HG03460 (cell line): ENCODE measurements around the gene GIPC1.
"Not testable (repeated sequence)": the region's sequence is repeated elsewhere in the genome, so short reads cannot be mapped to it uniquely, and the experiment has no call there.

Source experiments
- ATAC-seq: cut with Tn5 transposase; IDR thresholded peaks from one replicate; pipeline ENCODE4 v1.9.1; 2021; ENCODE audit not compliant: unreplicated experiment

GIPC1 gene

DNA sequence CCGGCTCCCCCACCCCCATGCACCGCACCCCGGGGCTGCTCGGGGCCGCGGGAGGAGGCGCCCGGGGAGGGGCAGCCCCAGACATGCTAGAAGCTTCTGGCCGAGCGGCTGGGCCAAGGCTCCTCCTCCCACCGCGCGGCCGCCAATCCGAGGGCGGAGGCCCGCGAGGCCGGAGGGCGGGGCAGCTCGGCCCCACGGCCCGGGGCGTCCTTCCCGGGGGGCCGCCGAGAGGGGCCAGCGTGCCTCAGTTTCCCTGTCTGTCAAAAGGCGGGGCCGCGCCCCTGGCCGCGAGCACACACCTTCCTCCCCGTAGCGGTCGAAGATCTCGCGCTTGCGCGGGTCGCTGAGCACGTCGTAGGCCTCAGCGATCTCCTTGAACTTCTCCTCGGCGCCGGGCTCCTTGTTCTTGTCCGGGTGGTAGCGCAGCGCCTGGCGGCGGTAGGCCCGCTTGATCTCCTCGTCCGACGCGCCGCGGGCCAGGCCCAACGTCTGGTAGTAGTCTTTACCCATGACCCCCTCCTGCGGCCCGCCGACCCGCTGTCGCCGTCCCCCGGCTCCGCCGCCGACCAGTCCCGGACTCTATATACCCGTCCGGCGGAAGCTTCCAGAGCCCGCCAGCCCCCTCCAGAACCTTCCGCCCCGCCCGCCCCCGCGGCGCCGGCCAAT is 22.0 kb upstream of the GIPC1 start, which contains the start of gene DNAJB1:
TSS of gene DNAJB1 (minus strand) at position 558 of the 666 bp plus-strand sequence. CDS start at position 510, 48 bp downstream.
- ATAC-seq = peak; percentile 58

DNA sequence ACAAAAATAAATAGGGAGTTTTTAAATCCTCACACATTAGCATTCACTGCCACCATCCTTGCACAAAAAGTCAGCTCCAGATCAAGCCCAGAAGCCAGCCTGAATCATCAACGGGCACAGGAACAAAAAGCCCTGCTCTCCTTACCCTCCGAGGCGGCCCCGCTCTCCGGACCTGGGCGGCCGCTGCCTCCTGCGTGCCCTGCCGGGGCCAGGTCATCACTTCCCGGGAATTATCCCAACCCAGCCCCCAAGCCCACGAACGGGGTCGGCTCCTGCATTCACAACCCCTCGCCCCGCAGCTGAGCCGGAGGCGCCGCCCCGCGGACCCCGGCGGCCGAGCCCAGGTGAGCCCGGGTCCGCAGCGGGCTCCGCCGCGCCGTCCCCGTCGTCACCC is 21.5 kb upstream of the GIPC1 start:
- no peak for ATAC-seq

DNA sequence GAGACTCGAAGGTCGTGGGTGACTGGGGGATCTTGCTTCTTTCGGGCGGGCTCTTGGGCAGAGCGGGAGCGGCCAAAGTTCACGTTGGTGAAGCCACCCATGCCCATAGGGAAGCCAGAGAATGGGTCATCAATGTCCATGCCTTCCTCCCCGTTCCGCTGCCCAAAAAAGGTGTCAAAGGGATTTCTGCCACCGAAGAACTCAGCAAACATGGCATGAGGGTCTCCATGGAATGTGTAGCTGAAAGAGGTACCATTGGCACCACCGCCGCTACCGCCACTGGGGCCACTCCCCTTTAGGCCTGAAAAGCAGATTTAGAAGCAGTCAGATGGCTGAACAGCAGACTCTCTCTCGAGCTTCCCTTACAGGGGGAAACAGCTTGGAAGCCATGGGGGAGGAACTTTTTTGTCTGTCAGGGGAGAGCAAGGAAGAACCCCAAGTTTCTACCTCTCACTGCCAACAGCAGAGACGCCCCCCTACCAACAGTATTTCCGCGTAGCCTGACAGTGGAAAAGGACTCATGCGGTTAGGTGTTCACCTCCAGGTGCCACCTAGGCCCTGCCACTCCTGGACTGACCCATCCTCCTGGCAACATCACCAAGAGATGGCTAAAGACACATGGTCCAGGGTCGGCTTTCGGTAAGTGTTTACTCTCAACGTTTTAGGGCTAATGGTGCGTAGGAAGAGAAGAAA is 21.0 kb upstream of the GIPC1 start:
- ATAC-seq = no peak

DNA sequence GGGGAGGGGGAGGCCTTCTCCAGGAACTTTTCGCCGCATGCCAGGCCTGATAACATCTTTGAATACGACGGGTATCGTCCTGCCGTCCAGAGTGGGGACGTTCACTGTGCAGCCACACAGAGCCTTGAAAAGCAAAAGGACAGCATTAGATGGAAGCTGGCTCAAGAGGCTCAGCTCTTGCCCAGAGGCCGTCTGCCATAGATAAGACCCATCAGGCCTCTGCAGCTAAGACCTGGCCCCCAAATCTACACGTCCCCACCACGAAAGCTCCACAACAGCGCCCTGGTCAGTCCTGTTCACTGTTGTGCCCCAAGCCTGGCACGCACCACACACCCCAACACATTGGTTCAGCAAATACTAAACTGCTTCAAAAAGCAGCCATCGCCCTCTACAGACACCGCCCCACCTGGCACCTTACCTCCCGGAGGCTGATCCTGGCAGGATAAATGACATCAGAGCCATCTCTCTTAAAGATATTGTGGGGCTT is 20.2 kb upstream of the GIPC1 start:
- no peak for ATAC-seq

DNA sequence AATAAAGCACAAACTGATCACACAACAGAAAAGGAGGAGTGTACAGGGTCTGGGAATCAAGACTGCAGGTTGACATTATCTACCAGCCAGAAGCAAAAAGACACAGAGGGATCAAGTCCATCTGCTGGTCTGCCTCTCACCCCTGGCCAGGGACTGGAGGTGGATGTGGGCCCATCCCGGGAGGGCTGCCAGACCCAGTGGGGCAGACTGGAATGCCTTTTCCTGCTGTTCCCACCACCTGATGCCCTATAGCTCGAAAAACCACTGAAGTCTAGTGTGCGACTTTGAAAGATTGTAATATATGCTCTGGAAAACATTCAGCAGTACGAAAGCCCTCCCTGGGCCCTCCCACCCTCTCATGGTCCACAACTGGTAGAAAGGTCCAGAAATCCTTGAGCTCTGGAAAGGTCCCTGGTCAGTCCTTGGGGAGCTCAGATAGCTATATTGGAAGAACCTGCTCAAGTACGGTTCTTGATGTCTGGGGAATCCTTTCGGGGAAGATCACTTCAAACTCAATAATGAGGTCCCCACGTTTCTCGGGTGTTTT is 19.6 kb upstream of the GIPC1 start:
- ATAC-seq = no peak

DNA sequence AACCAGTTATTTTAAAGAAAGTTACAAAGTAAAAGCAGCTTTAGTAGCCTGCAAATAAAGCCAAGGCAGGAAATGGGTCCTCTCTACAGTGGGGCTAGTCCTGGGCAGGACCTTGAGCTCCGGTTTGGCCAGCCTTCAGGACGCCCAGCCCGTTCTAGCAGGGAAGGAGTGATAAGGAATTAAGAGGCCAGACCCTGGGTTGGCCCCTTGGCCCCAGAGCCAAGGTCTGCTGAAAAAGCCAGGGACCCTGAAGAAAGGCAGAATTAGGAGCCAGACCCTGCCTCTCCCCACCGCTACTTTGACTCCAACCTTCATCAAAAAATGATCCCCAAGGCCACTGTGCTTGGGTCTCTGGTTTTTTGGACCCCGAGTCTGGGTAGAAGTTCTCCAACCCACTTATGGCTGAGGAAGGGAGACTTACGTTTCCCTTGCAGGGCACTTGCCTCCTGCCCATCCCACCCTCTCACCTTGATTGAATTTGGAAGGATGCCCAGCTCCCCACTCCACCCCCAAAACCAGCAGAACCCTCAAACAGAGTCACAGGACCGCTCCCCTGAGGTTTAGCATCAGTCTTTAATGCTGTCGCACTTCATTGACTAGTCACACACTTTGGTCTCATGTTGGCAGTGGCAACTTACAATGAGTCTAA is 18.4 kb upstream of the GIPC1 start:
- ATAC-seq = no peak

DNA sequence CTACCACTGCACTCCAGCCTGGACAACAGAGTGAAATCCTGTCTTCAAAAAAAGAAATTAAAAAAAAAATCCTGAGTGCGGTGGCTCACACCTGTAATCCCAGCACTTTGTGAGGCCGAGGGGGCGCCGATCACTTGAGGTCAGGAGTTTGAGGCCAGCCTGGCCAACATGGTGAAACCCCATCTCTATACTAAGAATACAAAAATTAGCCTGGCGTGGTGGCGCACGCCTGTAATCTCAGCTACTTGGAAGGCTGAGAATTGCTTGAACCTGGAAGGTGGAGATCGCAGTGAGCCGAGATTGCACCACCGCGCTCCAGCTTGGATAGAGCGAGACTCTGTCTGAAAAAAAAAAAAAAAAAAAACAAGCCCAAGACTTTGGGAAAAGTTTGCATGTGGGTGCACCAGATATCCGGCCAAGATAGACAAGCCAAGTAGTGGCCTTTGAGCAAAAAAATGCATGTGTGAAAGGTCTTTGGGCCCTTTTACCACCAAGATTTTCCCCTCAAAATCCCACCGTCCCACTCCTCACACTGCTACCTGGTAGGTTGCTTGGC is 16.6 kb upstream of the GIPC1 start:
- ATAC-seq = no peak

DNA sequence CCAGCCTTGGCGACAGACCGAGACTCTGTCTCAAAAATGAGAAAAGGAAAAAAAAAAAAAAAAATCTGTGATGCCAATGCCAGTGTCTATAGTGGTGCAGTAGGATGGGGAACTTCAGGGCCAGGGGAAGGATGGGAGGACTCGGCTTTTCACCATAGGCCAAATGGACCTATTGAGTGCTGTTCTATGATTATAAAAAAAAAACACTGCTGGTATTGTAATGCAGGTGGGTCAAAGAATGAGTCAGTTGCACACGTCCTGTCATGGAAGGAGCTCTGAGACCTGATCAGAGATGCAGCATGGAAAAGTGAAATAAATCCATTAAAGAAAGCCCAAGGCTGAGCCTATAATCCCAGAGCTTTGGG is 15.3 kb upstream of the GIPC1 start:
- no peak for ATAC-seq

DNA sequence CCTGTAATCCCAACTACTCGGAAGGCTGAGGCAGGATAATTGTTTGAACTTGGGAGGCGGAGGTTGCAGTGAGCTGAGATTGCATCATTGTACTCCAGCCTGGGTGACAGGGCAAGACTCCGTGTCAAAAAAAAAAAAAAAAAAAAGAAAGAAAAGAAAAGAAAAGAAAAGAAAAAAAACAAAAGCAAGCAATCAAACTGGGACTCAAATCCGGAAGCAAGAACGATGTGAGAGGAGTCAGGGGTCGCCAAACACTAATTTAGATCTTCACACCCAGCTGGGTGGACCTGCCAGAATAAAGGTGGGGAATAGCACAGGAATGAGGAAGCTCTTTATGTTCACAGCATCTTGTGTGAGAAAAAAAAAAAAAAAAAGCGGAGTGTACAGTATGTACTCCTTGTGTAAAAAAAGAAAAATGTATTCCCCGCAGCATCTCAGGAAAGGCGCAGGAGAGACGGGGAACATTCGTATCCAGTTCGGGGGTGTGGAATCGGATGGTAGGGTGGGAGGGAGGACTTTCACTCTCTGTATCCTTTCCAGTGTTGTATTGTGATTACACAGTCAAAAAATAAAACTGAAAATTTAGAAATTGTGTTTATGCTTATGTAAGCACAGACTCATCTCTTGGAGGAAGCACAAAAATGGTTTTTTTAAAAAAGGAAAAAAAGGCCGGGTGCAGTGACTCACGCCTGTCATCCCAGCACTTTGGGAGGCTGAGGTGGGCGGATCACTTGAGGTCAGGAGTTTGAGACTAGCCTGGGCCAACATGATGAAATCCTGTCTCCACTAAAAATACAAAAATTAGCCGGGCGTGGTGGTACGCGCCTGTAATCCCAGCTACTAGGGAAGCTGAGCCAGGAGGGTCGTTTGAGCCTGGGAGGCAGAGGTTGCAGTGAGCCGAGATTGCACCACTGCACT is 14.6 kb upstream of the GIPC1 start:
- ATAC-seq = no peak

DNA sequence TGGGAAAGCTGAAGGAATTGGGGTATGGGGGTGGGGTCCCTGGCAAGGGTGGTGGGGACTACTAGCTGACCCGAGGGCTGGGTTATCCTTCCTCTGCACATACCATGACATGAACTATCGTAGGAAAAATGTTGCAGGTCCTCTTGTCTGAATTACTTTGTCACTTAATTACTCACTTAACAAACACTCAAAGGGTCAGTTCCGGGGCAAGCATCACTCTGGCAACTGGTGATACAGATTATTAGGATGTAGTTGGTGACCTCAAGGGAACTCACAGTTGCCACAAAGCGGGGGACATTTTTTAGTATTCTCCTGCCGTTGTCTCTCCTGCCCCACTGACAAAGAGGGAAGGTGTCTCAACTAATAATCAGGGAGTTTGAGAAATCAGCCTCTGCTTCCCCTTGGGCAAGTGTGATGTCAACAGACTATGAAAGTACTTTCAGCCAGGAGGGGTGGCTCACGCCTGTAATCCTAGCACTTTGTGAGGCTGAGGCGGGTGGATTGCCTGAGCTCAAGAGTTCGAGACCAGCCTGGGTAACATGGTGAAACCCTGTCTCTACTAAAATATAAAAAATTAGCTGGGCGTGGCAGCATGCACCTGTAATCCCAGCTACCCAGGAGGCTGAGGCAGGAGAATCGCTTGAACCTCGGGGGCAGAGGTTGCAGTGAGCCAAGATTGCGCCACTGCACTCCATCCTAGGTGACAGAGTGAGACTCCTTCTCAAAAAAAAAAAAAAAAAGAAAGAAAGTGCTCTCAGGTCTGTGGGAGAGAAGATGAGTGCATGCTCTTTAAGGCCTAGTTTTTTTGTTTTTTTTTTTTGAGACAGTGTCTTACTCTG is 12.0 kb upstream of the GIPC1 start:
- ATAC-seq = no peak

DNA sequence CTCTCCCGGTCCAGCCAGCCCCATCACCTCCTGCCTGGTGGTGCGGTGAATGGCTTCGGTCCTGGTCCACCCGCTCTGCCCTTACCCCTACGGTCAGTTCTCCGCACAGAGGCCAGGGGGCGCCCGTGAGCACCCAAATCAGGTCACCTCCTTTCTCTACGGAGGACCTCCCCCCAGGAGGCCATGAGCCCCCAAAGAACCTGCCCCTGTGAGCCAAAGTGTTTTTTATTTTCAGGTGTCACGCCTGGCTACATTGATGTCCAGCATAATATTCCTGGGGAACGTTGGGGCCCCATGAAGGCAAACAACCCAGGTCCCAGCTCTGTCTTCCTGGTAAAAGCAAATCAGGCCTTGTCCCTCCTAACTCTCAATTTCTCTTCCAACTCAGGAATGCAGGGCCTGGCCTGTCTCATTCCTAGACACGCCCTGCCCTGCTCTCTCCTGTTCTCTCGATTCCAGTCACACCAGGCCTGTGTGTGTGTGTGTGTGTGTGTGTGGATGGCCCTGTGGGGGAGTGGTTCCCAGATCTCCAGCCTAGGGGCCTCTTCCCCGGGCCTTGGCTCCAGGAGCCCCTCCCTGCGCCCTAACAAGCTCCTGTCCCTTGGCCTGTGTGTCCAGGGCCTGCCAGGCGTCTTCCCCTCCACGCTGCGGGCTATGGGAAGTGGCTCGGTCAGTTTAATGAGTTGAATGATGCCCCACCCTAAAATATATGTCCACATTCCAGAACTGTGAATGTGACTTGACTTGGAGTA is 9.7 kb upstream of the GIPC1 start:
- no peak for ATAC-seq

DNA sequence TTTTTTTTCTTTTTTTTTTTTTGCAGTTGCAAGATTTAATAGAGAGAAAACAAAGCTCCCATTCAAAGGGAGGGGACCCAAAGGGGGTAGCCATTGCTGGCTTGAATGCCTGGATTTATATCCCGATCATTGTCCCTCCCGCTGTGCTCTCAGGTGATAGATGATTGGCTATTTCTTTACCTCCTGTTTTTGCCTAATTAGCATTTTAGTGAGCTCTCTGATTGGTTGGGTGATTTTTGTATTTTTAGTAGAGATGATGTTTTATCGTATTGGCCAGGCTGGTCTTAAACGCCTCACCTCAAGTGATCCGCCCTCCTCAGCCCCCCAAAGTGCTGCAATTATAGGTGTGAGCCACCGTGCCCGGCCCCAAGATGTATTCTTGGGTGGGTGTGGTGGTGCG is 8.6 kb upstream of the GIPC1 start:
- ATAC-seq = not testable (repeated sequence)

DNA sequence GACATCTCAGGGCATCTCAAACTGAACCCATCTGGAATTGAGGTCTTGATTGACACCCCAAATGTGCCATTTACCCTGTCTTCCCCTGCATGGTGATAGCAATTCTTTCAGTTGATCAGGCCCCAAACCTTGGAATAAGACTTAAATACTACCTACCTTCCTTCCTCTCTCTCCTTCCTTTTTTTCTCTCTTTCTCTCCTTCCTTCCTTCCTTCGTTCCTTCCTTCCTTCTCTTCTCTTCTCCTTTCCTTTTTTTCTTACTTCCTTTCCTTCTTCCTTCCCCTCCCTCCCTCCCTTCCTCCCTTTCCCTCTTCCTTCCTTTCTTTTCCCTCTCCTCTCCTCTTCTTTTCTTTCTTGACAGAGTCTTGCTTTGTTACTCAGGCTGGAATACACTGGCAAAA is 7.4 kb upstream of the GIPC1 start:
- ATAC-seq = no peak

DNA sequence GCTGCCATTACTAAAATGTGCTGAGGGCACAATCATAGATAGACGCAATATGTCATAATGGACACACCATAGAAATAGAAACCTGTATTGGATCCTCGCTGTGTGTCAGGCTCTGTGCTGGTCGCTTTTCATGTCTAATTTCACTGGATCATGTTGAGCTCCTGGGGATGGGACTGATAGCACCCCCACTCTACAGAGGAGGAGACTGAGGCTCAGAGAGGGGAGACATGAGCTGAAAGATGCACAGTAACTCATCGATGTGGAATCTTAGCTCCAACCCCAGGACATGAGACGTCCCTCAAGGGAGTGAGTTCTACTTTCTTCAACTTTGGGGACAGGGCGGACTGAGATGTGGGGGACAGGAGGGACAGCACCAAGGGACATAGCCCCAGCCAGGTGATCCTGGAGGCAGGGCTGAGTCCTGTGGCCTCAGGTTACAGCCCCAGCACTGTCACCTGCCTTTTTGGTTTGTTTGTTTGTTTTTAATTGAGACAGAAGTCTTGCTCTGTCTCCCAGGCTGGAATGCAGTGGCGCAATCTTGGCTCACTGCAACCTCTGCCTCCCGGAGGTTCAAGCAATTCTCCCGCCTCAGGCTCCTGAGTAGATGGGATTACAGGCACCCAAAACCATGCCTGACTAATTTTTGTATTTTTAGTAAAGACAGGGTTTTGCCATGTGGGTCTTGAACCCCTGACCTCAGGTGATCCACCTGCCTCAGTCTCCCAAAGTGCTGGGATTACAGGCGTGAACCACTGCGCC is 6.6 kb upstream of the GIPC1 start:
- no peak for ATAC-seq

DNA sequence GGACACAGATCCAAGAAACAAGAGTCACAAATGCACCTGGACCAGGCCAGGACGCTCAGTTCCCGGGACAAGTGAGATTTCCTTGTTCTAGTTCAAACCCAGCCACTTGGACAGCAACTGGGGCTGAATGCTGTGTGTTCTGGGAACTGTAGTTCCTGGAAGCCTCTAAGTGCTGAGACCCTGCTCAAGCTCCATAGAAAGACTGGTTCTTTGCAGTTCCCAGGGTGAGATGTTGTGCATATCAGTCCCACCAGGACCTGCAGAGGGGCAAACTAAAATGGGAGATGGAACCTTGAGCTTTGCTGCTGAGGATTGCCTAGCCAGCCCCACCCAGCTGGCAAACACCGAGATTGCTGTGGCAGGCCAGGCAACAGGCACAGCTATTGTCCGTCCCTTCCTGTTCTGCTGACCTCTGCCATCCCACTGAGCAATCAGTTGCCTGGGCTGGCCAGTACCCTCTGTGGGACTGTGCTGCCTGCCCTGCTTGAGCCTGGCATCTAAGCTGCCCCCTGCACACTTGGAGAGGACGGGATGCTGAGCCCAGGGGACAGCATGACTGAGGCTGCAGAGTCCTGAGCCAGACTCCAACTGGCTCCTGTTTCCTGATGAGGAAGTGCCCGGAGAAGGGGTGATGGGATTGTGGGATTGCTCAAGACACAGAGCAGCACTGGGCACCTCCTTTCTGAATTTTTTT is 1.4 kb upstream of the GIPC1 start:
- no peak for ATAC-seq

DNA sequence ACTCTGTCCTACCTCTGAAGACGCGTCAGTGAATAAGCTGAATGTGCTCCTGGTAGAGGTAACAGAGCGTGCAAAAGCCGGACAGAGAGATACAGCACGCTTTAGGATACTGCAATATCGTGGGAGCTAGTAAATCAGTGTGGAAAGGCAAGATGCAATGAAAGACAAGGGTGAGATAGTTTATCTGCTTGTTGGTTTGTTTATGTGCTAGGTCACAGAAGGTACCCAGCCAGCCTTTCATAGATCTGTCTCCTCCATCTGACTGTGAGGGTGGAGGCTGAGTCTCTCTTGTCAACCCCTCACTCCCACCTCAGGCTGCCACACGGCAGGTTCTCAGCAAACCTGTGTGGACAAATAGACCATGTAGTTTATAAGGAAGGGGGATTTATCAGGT is 904 bp upstream of the GIPC1 start:
- no peak for ATAC-seq

DNA sequence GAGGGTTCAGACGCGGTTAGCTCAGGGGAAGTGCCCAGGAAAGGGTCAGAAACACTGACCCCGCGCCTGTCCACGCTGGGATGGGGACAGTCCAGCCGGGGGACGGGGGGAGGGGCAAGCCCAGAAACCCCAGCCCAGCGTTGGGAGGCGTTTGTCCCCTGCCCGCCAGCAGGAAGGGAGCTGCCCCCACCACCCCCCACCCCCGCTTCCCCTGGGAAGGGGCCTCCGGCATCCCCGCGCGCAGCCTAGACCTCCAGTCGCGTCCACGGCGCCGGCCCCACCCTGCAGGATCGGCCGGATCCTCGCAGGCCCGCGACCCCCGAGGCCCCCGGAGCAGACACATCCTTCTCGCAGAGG is 277 bp downstream of the GIPC1 start:
- no peak for ATAC-seq
